Stimulated activated effector memory CD8-positive, alpha-beta T cell treated with anti-CD3 and anti-CD28 coated beads, Interleukin-12 subunit alpha, Interleukin-12 subunit beta, amount 100 ng/mL, for 72 hours (primary cell): ENCODE measurements around the gene FGF3.

Experiments used
- ATAC-seq: fragments of 150-1000 bp; cut with Tn5 transposase; 2 replicates; pipeline ENCODE4 v1.10.0; 2021
- DNase-seq, 2 donors: peaks; one replicate each; pipeline ENCODE4 v3.0.0; 2021 to 2022; ENCODE audit warnings: low spot score in 2 of 2
- H3K27ac Mint-ChIP-seq: one replicate; pipeline ENCODE4 v1.8.0; 2022; ENCODE audit warnings: mild to moderate bottlenecking, mixed read lengths
- H3K36me3 Mint-ChIP-seq: one replicate; pipeline ENCODE4 v1.8.0; 2022; ENCODE audit warnings: mild to moderate bottlenecking, mixed read lengths
- H3K4me1 Mint-ChIP-seq: one replicate; pipeline ENCODE4 v1.8.0; 2022; ENCODE audit warnings: mixed read lengths
- H3K4me3 Mint-ChIP-seq: one replicate; pipeline ENCODE4 v1.8.0; 2022; ENCODE audit warnings: mild to moderate bottlenecking, mixed read lengths
- H3K9me3 Mint-ChIP-seq: one replicate; pipeline ENCODE4 v1.8.0; 2022; ENCODE audit warnings: mixed read lengths

FGF3 gene

GRCh38 chr11:69818603-69819441 lies at the start of gene FGF3:
Gene FGF3 (minus strand): TSS chr11:69819416. CDS start chr11:69818933, 483 bp downstream.
- ATAC-seq (no peak), DNase-seq (no peak)
- Mint-ChIP-seq H3K27ac (no peak within 1 kb of the TSS), H3K36me3 (no peaks in the 10 kb centered on the region), H3K9me3 (no peaks in the 10 kb centered on the region), H3K4me3 (no peak within 1 kb of the TSS), H3K4me1 (no peaks in the 10 kb centered on the region)

GRCh38 chr11:69868871-69869270 lies 49.7 kb upstream of the FGF3 start:
- Mint-ChIP-seq H3K27ac (no peak overlapping the region), H3K4me3 (no peak overlapping the region), H3K4me1 (no peaks in the 10 kb centered on the region), H3K9me3 (no peaks in the 10 kb centered on the region), H3K36me3 (peaks cover 5% of the 10 kb centered on the region)
- ATAC-seq (no peak), DNase-seq (no peak)

- H3K4me1 Mint-ChIP-seq: no peaks in the 10 kb centered on the region
- H3K4me3 Mint-ChIP-seq: no peak overlapping the region
- H3K9me3 Mint-ChIP-seq: no peaks in the 10 kb centered on the region
- no peak for DNase-seq
- no peak for ATAC-seq
- no peak overlapping the region for H3K27ac Mint-ChIP-seq
- peaks cover 5% of the 10 kb centered on the region for H3K36me3 Mint-ChIP-seq
Observed at GRCh38 chr11:69868006-69868810, 49.0 kb upstream of the FGF3 start.

GRCh38 chr11:69867076-69868005 lies 48.1 kb upstream of the FGF3 start:
- H3K27ac Mint-ChIP-seq: no peak overlapping the region
- H3K4me3 Mint-ChIP-seq: no peak overlapping the region
- peaks cover under 1% of the 10 kb centered on the region for H3K36me3 Mint-ChIP-seq
- DNase-seq: no peak
- no peaks in the 10 kb centered on the region for H3K4me1 Mint-ChIP-seq
- no peaks in the 10 kb centered on the region for H3K9me3 Mint-ChIP-seq
- no peak for ATAC-seq

- no peak for DNase-seq
- H3K36me3 Mint-ChIP-seq: no peaks in the 10 kb centered on the region
- no peak overlapping the region for H3K27ac Mint-ChIP-seq
- no peak for ATAC-seq
- no peak overlapping the region for H3K4me3 Mint-ChIP-seq
- no peaks in the 10 kb centered on the region for H3K9me3 Mint-ChIP-seq
- no peaks in the 10 kb centered on the region for H3K4me1 Mint-ChIP-seq
Observed at GRCh38 chr11:69866648-69867047, 47.4 kb upstream of the FGF3 start.

- DNase-seq (no peak), ATAC-seq (no peak)
- H3K36me3 Mint-ChIP-seq: no peaks in the 10 kb centered on the region
- H3K4me1 Mint-ChIP-seq: no peaks in the 10 kb centered on the region
- no peak overlapping the region for H3K4me3 Mint-ChIP-seq
- H3K27ac Mint-ChIP-seq: no peak overlapping the region
- H3K9me3 Mint-ChIP-seq: no peaks in the 10 kb centered on the region
Observed at GRCh38 chr11:69865707-69866106, 46.5 kb upstream of the FGF3 start.

GRCh38 chr11:69864686-69865661 lies 45.8 kb upstream of the FGF3 start:
- no peak overlapping the region for H3K27ac Mint-ChIP-seq
- H3K9me3 Mint-ChIP-seq: no peaks in the 10 kb centered on the region
- no peak overlapping the region for H3K4me3 Mint-ChIP-seq
- DNase-seq: no peak
- no peaks in the 10 kb centered on the region for H3K36me3 Mint-ChIP-seq
- no peaks in the 10 kb centered on the region for H3K4me1 Mint-ChIP-seq
- ATAC-seq: no peak

- Mint-ChIP-seq H3K36me3 (no peaks in the 10 kb centered on the region), H3K4me1 (no peaks in the 10 kb centered on the region), H3K4me3 (no peak overlapping the region), H3K27ac (no peak overlapping the region), H3K9me3 (no peaks in the 10 kb centered on the region)
- ATAC-seq (no peak), DNase-seq (no peak)
Observed at GRCh38 chr11:69863544-69864200, 44.5 kb upstream of the FGF3 start.

- H3K9me3 Mint-ChIP-seq: no peaks in the 10 kb centered on the region
- no peak for DNase-seq
- ATAC-seq: no peak
- H3K4me3 Mint-ChIP-seq: no peak overlapping the region
- H3K36me3 Mint-ChIP-seq: no peaks in the 10 kb centered on the region
- H3K27ac Mint-ChIP-seq: no peak overlapping the region
- no peaks in the 10 kb centered on the region for H3K4me1 Mint-ChIP-seq
Observed at GRCh38 chr11:69862797-69863543, 43.8 kb upstream of the FGF3 start.

- no peak for ATAC-seq
- H3K27ac Mint-ChIP-seq: no peak overlapping the region
Observed at GRCh38 chr11:69862331-69862771, 43.1 kb upstream of the FGF3 start.

GRCh38 chr11:69861901-69862300 lies 42.7 kb upstream of the FGF3 start:
- Mint-ChIP-seq H3K4me3 (no peak overlapping the region), H3K27ac (no peak overlapping the region), H3K4me1 (no peaks in the 10 kb centered on the region), H3K36me3 (no peaks in the 10 kb centered on the region), H3K9me3 (no peaks in the 10 kb centered on the region)
- ATAC-seq (no peak), DNase-seq (no peak)

More at GRCh38 chr11:69862331-69862771, 43.1 kb upstream of the FGF3 start:
- Mint-ChIP-seq H3K36me3 (no peaks in the 10 kb centered on the region), H3K9me3 (no peaks in the 10 kb centered on the region), H3K4me1 (no peaks in the 10 kb centered on the region), H3K4me3 (no peak overlapping the region)
- DNase-seq: no peak

- Mint-ChIP-seq H3K4me1 (no peaks in the 10 kb centered on the region), H3K9me3 (no peaks in the 10 kb centered on the region), H3K36me3 (no peaks in the 10 kb centered on the region), H3K27ac (no peak overlapping the region), H3K4me3 (no peak overlapping the region)
- DNase-seq: no peak
- no peak for ATAC-seq
Observed at GRCh38 chr11:69860796-69861445, 41.7 kb upstream of the FGF3 start.

- Mint-ChIP-seq H3K4me1 (no peaks in the 10 kb centered on the region), H3K4me3 (no peak overlapping the region), H3K27ac (no peak overlapping the region), H3K9me3 (no peaks in the 10 kb centered on the region), H3K36me3 (no peaks in the 10 kb centered on the region)
- DNase-seq (no peak), ATAC-seq (no peak)
Observed at GRCh38 chr11:69860244-69860643, 41.0 kb upstream of the FGF3 start.
